Measurements from ENCODE around the gene SSC5D.

SSC5D gene

DNA sequence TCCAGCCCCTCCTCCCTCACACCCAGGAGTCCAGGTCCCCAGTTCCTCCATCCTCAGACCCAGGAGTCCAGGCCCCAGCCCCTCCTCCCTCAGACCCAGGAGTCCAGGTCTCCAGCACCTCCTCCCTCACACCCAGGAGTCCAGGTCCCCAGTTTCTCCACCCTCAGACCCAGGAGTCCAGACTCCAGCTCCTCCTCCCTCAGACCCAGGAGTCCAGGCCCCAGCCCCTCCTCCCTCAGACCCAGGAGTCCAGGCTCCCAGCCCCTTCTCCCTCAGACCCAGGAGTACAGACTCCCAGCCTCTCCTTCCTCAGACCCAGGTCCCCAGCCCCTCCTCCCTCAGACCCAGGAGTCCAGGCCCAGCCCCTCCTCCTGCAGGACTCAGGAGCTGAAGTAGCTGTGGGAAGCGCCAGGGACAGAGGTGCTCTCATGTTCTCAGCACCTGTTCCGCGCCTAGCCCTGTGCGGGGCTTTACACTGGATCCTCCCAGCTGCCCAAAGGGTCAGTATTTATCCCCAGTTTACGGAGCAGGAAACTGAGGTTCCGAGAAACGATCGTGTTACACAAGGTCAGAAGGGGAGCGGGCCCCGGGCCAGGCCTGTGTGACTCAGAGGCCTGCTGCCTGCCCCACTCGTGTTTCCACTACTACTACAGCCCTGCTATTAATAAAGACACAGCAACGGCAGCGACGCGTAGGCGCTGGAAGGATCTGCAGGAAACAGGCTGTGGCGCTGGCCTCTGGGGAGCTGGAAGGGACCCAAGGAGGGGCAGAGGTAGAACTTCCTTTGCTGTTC is 58.8 kb downstream of the SSC5D start:
- TF ChIP-seq, protein P1, sequence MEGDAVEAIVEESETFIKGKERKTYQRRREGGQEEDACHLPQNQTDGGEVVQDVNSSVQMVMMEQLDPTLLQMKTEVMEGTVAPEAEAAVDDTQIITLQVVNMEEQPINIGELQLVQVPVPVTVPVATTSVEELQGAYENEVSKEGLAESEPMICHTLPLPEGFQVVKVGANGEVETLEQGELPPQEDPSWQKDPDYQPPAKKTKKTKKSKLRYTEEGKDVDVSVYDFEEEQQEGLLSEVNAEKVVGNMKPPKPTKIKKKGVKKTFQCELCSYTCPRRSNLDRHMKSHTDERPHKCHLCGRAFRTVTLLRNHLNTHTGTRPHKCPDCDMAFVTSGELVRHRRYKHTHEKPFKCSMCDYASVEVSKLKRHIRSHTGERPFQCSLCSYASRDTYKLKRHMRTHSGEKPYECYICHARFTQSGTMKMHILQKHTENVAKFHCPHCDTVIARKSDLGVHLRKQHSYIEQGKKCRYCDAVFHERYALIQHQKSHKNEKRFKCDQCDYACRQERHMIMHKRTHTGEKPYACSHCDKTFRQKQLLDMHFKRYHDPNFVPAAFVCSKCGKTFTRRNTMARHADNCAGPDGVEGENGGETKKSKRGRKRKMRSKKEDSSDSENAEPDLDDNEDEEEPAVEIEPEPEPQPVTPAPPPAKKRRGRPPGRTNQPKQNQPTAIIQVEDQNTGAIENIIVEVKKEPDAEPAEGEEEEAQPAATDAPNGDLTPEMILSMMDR (IDR thresholded peaks at IDR 0.05; ENCODE audit: low read depth, low read length, missing control alignments), result no peak
- H3K4me3 ChIP-seq (ENCODE audit: low read depth, low read length), result no peak overlapping the region
- DNase-seq (ENCODE audit: low read depth), result no peak

DNA sequence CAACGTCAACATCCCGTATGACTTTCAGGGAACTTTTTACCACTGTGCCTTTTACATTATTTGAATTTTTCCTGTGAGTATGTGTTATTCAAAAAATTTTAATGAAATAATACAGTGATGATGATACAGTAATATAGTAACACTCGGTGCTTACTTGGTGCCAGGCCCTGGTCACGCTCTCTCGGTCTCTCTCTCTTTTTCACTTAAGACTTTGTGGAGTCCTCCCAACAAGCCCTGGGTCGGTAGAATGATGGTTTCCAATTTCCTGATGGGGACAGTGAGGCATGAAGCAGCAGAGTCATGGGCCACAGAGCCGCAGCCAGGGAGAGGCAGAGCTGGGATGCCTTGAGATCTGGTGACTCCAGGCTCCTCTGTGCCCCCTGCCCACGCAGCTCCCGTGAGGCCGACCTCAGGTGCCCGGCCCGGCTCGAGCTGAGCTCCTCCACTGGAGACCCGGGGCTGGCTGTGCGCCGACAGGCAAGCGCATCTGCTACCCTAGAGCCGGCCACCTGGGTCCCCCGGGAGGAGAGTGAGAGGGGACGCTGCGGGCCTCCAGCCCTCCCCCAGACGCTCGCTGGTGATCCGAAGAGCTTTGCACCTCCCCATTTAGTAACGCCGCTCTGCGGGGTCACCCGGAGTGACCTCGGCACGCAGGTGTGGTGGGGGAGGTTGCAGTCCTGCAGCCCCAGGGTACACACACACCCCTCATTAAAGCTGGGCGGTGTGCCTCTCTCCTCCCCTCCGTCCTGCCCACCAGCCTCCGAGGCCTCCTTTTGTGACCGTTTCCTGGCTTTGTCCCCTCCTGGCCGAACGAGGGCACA is 61.5 kb downstream of the SSC5D start:
- DNase-seq (ENCODE audit: low read depth), result no peak
- TF ChIP-seq, protein P1 (IDR thresholded peaks at IDR 0.05; ENCODE audit: low read depth, low read length, missing control alignments), result no peak
- H3K4me3 ChIP-seq (ENCODE audit: low read depth, low read length), result no peak overlapping the region

DNA sequence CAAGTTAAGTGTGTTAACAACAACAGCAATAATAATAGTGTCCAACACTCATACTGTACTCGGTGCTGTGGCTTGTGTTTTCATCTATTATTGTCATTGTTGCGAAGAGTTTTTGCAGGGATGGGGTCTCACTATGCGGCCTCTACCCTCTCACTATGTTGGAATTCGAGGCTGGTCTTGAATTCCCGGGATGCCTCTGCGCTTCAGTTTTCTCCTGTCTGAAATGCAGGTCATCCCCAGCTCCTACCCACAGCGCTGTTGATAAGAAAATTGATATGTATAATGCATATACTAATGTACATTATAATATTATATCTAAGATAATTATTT is 62.0 kb downstream of the SSC5D start:
- TF ChIP-seq, protein P1 (IDR thresholded peaks at IDR 0.05; ENCODE audit: low read depth, low read length, missing control alignments), result no peak
- H3K4me3 ChIP-seq (ENCODE audit: low read depth, low read length), result no peak overlapping the region
- no peak for DNase-seq (ENCODE audit: low read depth)

DNA sequence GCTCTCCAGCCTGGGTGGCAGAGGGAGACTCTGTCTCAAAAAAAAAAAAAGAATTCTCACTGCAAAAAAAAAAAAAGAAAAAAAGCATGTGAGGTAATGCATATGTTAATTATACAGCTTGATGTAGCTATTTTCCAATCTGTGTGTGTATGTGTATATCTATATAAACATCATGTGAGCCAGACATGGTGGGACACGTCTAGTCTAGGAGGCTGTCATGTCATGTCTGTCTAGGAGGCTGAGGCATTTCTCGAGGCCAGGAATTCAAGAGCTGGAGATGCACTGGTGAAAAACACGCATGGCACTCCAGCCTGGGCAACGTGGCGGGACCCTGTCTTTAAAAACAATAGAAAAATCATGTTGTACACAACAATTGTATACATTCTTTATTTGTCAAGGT is 64.0 kb downstream of the SSC5D start:
- TF ChIP-seq, protein P1 (IDR thresholded peaks at IDR 0.05; ENCODE audit: low read depth, low read length, missing control alignments), result no peak
- no peak for DNase-seq (ENCODE audit: low read depth)
- H3K4me3 ChIP-seq (ENCODE audit: low read depth, low read length), result no peak overlapping the region

DNA sequence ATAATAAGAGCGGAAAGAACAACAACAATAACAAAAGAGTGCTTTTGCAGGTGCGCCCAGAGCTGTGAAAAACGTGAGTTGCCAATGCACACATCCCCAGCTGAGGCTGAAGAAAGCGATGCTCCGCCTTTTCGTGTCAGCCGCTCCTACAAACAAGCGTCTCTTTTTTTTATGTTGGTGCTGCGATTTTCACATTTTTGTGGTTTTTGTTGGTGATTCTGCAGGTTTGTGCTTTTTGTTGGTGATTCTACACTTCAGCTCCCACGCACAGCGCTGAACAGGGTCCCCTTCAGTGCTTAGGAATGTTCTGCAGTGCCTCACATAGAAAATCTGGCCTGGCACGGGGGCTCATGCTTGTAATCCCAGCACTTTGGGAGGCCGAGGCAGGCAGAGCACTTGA is 64.4 kb downstream of the SSC5D start:
- no peak overlapping the region for H3K4me3 ChIP-seq (ENCODE audit: low read depth, low read length)
- DNase-seq (ENCODE audit: low read depth), result no peak
- TF ChIP-seq, protein P1 (IDR thresholded peaks at IDR 0.05; ENCODE audit: low read depth, low read length, missing control alignments), result no peak

DNA sequence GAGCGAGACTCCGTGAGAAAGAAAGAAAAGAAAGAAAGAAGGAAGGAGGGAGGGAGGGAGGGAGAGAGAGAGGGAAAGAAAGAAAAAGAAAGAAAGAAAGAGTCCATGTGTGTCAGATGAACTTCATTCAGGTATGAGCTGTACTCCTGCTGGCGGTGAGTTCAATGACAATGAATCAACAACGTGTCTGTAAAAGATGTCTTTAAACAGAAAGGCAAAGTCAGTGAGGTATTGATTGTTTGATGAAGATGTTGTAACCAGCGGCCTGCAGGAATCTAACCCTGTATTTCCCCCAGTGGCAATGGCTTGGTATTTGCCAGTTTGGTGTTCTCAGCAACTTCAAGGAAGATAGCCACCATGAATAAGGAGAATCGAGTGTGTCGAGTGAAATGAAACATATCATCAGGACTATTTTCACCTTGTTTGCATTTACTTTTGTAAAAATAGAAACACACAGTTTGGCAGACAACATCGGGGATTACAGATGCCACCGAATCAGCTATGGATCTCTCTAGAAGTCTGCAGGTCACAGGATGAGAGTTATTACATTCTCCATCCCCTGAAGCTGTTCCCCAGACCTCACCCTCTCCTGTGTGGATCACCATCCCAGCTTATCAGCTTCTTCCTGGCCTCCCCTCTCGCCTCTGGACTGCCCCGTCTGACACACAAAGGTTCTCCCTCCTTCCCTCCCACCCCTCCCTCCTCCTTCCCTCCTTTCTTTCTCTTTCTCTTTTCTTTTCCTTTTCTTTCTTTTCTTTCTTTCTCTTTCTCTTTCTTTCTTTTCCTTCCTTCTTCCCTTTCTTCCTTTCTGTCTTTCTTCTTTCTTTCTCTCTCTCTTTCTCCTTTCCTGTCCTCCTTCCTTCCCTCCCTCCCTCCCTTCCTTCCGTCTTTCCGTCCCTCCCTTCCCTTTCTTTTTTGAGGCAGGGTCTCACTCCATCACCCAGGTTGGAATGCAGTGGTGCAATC is 65.3 kb downstream of the SSC5D start:
- H3K4me3 ChIP-seq (ENCODE audit: low read depth, low read length), result no peak overlapping the region
- TF ChIP-seq, protein P1 (IDR thresholded peaks at IDR 0.05; ENCODE audit: low read depth, low read length, missing control alignments), result no peak
- no peak for DNase-seq (ENCODE audit: low read depth)

All from GM12864 (cell line).